ENCODE data around the gene AHRR.

GRCh38 chr5:411728-412127 is 90.2 kb downstream of the AHRR start:
- TF ChIP-seq CTCF (IDR thresholded peaks at IDR 0.05) = no peak
- TF ChIP-seq POLR2A (IDR thresholded peaks at IDR 0.05) = no peak
